ENCODE data around the gene TMEM80.

Gene TMEM80

DNA sequence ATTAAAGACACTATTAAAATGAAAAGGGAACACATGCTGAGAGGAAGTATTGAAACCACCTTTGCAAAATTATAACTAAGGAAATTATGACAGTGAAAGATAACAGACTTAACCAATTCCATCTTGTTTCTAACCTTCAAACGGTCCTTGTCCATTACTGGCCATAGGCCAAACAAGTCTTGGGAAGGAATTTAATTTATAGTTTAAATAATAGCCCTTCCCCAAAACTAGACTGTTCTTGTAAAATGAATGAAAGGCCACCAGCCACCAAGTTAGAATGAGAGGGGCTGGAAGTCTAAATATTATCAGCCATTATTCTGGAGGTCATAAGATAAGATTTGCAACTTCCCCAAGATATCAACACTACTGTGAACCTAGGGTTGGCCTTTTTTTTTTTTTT lies 49.8 kb downstream of the TMEM80 start:
- CTCF ChIA-PET = interaction anchor here (0.7 to 0.9 kb wide), 2 partner anchors 18 to 19 kb away, joined by 3 read pairs; no protein-coding TSS in a partner anchor
- POLR2A ChIA-PET = interaction anchor here (1.3 kb wide), 1 partner anchor 74 kb away, joined by 5 read pairs; no protein-coding TSS in a partner anchor

DNA sequence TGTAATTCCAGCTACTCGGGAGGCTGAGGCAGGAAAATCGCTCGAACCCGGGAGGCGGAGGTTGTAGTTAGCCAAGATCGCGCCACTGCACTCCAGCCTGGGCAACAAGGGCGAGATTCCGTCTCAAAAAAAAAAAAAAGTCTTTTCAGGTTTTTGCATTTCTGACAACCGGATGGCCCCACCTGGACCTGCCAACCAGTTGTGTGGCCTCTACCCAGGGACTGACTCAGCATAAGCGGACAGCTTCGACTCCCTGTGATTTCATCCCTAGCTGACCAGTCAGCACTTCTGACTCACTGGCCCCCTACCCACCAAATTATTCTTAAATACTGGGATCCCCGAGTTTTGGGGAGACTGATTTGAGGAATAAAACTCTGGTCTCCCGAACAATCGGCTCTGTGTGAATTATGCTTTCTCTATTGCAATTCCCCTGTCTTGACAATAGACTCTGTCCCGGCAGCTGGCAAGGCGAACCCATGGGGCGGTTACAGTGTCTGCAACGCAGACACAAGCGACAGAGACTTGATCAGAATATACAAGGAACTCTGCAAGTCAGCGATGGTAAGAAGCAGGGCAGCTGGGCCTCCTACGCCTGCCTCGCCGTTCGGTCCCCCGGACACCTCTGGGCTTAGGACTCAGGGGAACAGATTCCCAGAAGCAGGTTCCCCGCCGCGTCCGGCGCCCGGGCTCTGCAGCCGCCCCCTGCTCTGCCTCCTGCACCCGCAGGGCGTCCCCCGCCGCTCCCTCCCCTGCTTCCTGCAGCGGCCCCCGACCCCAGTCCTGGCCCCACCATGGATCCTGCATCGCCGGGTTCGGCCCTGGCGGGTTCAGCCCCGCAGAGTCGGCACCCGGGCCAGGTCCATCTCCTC lies 50.9 kb downstream of the TMEM80 start:
- Histone ChIP-seq H3K27ac (ENCODE audit: extremely low read depth, low read depth, low read length) (peak overlapping the region; percentile 43; the same call in 1 of the 2 replicates), H3K4me3 (ENCODE audit: low read depth, low read length) (peak overlapping the region; percentile 97)
- no peak for TF ChIP-seq ZBTB8A (tag by site-specific recombination; IDR thresholded peaks at IDR 0.05)
- peak; percentile 38; the same call in 1 of the 2 replicates for TF ChIP-seq GLIS1 (tag by site-specific recombination; IDR thresholded peaks at IDR 0.05)
- TF ChIP-seq ZIC2 (tag by site-specific recombination; IDR thresholded peaks at IDR 0.05) = peak; percentile 96
- peak; percentile 75 for TF ChIP-seq GLIS2 (tag by site-specific recombination; IDR thresholded peaks at IDR 0.05)
- no peak for TF ChIP-seq ZNF274 (IDR thresholded peaks at IDR 0.05; ENCODE audit: low read length)
- TF ChIP-seq ZNF274 (tag by site-specific recombination; IDR thresholded peaks at IDR 0.05; ENCODE audit: borderline replicate concordance) = no peak
- TF ChIP-seq ZFHX2 (tag by site-specific recombination; conservative IDR thresholded peaks at IDR 0.05) = peak; percentile 51
- TF ChIP-seq, protein P1, sequence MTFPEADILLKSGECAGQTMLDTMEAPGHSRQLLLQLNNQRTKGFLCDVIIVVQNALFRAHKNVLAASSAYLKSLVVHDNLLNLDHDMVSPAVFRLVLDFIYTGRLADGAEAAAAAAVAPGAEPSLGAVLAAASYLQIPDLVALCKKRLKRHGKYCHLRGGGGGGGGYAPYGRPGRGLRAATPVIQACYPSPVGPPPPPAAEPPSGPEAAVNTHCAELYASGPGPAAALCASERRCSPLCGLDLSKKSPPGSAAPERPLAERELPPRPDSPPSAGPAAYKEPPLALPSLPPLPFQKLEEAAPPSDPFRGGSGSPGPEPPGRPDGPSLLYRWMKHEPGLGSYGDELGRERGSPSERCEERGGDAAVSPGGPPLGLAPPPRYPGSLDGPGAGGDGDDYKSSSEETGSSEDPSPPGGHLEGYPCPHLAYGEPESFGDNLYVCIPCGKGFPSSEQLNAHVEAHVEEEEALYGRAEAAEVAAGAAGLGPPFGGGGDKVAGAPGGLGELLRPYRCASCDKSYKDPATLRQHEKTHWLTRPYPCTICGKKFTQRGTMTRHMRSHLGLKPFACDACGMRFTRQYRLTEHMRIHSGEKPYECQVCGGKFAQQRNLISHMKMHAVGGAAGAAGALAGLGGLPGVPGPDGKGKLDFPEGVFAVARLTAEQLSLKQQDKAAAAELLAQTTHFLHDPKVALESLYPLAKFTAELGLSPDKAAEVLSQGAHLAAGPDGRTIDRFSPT (tag by site-specific recombination; IDR thresholded peaks at IDR 0.05) = no peak
- TF ChIP-seq ZNF544 (tag by site-specific recombination; IDR thresholded peaks at IDR 0.05) = no peak
- peak; percentile 58; the same call in 1 of the 2 replicates for TF ChIP-seq ZBTB17 (tag by site-specific recombination; IDR thresholded peaks at IDR 0.05)

More for the DNA sequence above, 49.8 kb downstream of the TMEM80 start:
- Histone ChIP-seq H3K9me3 (ENCODE audit: control insufficient read depth, insufficient read depth, low read depth, low read length) (no peaks in the 10 kb centered on the region), H3K4me1 (ENCODE audit: control insufficient read depth, insufficient read depth, low read length) (no peaks in the 10 kb centered on the region), H3K36me3 (ENCODE audit: control insufficient read depth in 2 of 2, insufficient read depth in 1 of 2, low read length in 2 of 2) (peaks cover 0 to 4% of the 10 kb centered on the region in 2 experiments; a peak in 2 of 3 replicates), H3K4me3 (ENCODE audit: low read depth, low read length) (no peak overlapping the region), H3K27ac (ENCODE audit: extremely low read depth, low read depth, low read length) (no peak overlapping the region)
- TF ChIP-seq YY1 (tag by site-specific recombination; IDR thresholded peaks at IDR 0.05) (no peak), ZNF837 (tag by site-specific recombination; IDR thresholded peaks at IDR 0.05) (no peak), ZNF529 (tag by site-specific recombination; IDR thresholded peaks at IDR 0.05; ENCODE audit: insufficient replicate concordance) (no peak), ZNF214 (tag by site-specific recombination; IDR thresholded peaks at IDR 0.05; ENCODE audit: borderline replicate concordance) (no peak), GFI1B (tag by site-specific recombination; IDR thresholded peaks at IDR 0.05) (no peak), MZF1 (tag by site-specific recombination; IDR thresholded peaks at IDR 0.05; ENCODE audit: borderline replicate concordance) (no peak), WT1 (tag by site-specific recombination; IDR thresholded peaks at IDR 0.05) (no peak), ZNF37A (tag by site-specific recombination; IDR thresholded peaks at IDR 0.05) (no peak), ZNF394 (tag by site-specific recombination; IDR thresholded peaks at IDR 0.05; ENCODE audit: borderline replicate concordance) (no peak), ZNF791 (tag by site-specific recombination; IDR thresholded peaks at IDR 0.05) (no peak)
- TF ChIP-seq, protein P2, sequence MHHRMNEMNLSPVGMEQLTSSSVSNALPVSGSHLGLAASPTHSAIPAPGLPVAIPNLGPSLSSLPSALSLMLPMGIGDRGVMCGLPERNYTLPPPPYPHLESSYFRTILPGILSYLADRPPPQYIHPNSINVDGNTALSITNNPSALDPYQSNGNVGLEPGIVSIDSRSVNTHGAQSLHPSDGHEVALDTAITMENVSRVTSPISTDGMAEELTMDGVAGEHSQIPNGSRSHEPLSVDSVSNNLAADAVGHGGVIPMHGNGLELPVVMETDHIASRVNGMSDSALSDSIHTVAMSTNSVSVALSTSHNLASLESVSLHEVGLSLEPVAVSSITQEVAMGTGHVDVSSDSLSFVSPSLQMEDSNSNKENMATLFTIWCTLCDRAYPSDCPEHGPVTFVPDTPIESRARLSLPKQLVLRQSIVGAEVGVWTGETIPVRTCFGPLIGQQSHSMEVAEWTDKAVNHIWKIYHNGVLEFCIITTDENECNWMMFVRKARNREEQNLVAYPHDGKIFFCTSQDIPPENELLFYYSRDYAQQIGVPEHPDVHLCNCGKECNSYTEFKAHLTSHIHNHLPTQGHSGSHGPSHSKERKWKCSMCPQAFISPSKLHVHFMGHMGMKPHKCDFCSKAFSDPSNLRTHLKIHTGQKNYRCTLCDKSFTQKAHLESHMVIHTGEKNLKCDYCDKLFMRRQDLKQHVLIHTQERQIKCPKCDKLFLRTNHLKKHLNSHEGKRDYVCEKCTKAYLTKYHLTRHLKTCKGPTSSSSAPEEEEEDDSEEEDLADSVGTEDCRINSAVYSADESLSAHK (tag by site-specific recombination; IDR thresholded peaks at IDR 0.05) = no peak
- TF ChIP-seq, protein P3, sequence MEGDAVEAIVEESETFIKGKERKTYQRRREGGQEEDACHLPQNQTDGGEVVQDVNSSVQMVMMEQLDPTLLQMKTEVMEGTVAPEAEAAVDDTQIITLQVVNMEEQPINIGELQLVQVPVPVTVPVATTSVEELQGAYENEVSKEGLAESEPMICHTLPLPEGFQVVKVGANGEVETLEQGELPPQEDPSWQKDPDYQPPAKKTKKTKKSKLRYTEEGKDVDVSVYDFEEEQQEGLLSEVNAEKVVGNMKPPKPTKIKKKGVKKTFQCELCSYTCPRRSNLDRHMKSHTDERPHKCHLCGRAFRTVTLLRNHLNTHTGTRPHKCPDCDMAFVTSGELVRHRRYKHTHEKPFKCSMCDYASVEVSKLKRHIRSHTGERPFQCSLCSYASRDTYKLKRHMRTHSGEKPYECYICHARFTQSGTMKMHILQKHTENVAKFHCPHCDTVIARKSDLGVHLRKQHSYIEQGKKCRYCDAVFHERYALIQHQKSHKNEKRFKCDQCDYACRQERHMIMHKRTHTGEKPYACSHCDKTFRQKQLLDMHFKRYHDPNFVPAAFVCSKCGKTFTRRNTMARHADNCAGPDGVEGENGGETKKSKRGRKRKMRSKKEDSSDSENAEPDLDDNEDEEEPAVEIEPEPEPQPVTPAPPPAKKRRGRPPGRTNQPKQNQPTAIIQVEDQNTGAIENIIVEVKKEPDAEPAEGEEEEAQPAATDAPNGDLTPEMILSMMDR (tag by site-specific recombination; IDR thresholded peaks at IDR 0.05) = no peak
- TF ChIP-seq, protein P4, sequence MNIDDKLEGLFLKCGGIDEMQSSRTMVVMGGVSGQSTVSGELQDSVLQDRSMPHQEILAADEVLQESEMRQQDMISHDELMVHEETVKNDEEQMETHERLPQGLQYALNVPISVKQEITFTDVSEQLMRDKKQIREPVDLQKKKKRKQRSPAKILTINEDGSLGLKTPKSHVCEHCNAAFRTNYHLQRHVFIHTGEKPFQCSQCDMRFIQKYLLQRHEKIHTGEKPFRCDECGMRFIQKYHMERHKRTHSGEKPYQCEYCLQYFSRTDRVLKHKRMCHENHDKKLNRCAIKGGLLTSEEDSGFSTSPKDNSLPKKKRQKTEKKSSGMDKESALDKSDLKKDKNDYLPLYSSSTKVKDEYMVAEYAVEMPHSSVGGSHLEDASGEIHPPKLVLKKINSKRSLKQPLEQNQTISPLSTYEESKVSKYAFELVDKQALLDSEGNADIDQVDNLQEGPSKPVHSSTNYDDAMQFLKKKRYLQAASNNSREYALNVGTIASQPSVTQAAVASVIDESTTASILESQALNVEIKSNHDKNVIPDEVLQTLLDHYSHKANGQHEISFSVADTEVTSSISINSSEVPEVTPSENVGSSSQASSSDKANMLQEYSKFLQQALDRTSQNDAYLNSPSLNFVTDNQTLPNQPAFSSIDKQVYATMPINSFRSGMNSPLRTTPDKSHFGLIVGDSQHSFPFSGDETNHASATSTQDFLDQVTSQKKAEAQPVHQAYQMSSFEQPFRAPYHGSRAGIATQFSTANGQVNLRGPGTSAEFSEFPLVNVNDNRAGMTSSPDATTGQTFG (tag by site-specific recombination; IDR thresholded peaks at IDR 0.05; ENCODE audit: borderline replicate concordance) = no peak
- TF ChIP-seq, protein P5, sequence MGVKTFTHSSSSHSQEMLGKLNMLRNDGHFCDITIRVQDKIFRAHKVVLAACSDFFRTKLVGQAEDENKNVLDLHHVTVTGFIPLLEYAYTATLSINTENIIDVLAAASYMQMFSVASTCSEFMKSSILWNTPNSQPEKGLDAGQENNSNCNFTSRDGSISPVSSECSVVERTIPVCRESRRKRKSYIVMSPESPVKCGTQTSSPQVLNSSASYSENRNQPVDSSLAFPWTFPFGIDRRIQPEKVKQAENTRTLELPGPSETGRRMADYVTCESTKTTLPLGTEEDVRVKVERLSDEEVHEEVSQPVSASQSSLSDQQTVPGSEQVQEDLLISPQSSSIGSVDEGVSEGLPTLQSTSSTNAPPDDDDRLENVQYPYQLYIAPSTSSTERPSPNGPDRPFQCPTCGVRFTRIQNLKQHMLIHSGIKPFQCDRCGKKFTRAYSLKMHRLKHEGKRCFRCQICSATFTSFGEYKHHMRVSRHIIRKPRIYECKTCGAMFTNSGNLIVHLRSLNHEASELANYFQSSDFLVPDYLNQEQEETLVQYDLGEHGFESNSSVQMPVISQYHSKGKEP (tag by site-specific recombination; IDR thresholded peaks at IDR 0.05) = no peak

More for the DNA sequence above, 50.9 kb downstream of the TMEM80 start:
- H3K4me1 ChIP-seq (ENCODE audit: control insufficient read depth, insufficient read depth, low read length) = no peaks in the 10 kb centered on the region
- peaks cover 0 to 8% of the 10 kb centered on the region in 2 experiments; a peak in 2 of 3 replicates for H3K36me3 ChIP-seq (ENCODE audit: control insufficient read depth in 2 of 2, insufficient read depth in 1 of 2, low read length in 2 of 2)
- ChIA-PET POLR2A (interaction anchor here (0.7 to 1.9 kb wide), 12 partner anchors 11 to 539 kb away, joined by 3 to 12 read pairs (median 4); partner anchors contain the start of genes BET1L, CEND1, HRAS and PHRF1), CTCF (interaction anchor here (0.7 to 1.4 kb wide), 5 partner anchors 20 to 101 kb away, joined by 3 to 5 read pairs (median 3); no protein-coding TSS in a partner anchor)
- H3K9me3 ChIP-seq (ENCODE audit: control insufficient read depth, insufficient read depth, low read depth, low read length) = no peaks in the 10 kb centered on the region
